ENCODE results near the gene ZWILCH.
A peak's percentile ranks its signal among the peaks of the same experiment; 100 is the strongest.
"Not testable (repeated sequence)": the region's sequence is repeated elsewhere in the genome, so short reads cannot be mapped to it uniquely, and the experiment has no call there.

Gene ZWILCH

GRCh38 chr15:66586155-66586976 is 81.2 kb downstream of the ZWILCH start:
- no peak for DNase-seq (ENCODE audit: low spot score)

DNA sequence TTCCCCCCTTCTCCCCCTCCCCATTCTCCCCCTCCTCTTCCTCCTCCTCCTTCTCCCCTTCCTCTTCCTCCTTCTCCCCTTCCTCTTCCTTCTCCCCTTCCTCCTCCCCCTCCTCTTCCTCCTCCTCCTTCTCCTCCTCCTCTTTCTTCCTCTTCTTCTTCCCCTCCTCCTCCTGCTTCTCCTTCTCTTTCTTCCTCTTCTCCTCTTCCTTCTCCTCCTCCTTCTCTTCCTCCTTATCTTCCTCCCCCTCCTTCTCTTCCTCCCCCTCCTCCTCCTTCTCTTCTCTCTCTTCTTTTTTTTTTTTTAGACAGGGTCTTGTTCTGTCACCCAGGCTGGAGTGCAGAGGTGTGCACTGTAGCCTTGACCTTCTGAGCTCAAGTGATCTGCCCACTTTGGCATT is 81.9 kb downstream of the ZWILCH start:
- DNase-seq (ENCODE audit: low spot score): no peak

DNA sequence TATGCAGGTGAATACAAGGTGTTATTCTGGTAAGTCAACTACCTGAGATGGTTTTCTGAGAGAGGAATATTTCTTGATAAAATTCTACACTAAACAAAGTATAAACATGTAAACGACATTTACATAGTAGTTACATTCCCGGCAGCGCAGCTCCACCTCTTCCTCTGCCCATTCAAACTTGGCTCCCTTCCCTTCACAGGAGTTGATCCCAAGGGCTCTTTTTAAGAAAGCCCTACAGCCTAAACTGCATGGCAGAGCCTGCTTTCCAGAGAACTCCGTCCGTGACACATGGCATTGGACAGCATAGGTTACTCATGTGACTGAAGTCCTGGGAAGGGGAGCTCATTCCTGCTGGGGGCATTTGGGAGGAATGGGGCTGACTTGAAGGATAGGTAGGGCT is 82.6 kb downstream of the ZWILCH start:
- DNase-seq (ENCODE audit: low spot score): no peak

GRCh38 chr15:66588537-66588936 is 83.4 kb downstream of the ZWILCH start:
- DNase-seq (ENCODE audit: low spot score): no peak

GRCh38 chr15:66588971-66589370 is 83.8 kb downstream of the ZWILCH start:
- no peak for DNase-seq (ENCODE audit: low spot score)

DNA sequence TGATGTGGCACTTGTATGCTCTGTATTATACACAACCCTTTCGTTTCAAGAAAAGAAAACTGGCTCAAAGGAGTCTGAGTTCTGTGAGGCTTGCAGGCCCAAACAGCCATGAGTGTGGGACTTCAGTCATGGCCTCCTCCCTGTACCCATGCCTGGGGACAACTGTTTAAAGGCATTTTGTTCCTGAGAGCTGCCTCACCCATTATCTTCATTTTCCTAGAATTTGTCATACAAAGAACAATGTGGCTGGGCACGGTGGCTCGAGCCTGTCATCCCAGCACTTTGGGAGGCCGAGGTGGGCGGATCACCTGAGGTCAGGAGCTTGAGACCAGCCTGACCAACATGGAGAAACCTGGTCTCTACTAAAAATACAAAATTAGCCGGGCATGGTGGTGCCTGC is 84.3 kb downstream of the ZWILCH start:
- not testable (repeated sequence) for DNase-seq (ENCODE audit: low spot score)

GRCh38 chr15:66590435-66590834 is 85.3 kb downstream of the ZWILCH start:
- DNase-seq (ENCODE audit: low spot score): no peak

- DNase-seq (ENCODE audit: low spot score): no peak
Measured at GRCh38 chr15:66591322-66591862, 86.3 kb downstream of the ZWILCH start.

DNA sequence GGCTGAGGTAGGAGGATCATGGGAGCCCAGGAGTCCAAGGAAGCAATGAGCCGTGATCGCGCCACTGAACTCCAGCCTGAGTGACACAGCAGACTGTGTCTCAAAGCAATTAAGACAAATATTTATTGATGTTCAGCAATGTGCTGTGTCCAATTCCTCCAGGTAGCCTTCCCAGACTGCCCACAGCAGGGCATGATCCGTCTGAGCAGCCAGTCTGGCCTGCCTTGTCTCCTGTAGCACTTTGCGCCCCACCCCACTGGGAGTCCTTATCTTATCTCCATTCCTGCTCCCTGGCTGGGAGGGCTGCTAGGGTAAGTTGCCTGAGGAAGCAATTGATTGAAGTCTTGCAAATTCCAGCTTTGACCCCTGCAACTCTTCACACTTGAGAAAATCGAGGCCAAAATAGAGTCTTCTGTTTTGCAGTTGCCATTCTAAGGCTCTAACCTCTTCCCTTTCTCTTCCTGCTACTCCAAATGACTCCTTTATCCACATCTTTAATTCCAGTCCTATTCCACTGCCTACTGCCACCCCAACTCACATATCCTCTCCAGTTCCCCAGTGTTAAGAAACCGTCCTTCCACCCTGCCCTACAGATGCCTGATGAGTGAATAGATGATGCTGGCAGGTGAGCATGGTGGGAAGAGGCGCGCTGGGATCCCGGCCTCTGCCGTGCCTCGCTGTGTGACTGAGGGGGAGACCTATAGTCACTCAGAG is 87.5 kb downstream of the ZWILCH start:
- DNase-seq (ENCODE audit: low spot score): peak; percentile 34

DNA sequence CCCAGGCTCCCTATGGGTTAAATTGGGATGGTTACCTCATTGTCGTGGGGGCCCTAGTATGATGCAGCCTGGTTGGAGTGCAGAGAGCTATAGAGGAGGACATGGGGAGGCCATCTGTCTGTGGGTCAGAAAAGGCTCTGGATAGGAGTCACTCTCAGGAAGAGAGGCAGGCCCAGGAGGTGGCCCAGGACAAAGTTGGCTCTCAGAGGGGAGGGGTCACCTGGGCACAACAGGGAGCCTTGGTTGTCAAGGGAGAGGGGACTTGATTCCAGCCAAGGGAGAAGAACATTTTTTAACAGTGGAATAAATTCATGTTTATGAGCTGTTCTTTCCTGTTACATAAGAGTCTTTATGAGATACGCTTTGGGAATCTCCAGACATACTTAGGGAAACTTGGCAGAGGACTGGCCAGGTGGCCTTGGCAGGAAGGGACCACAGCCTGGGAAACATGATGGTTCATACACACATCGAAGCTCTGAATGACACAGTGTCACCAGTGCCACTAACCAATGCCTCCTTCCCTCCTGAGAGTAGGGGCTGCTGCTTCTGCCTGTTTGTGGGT is 88.2 kb downstream of the ZWILCH start:
- no peak for DNase-seq (ENCODE audit: low spot score)

DNA sequence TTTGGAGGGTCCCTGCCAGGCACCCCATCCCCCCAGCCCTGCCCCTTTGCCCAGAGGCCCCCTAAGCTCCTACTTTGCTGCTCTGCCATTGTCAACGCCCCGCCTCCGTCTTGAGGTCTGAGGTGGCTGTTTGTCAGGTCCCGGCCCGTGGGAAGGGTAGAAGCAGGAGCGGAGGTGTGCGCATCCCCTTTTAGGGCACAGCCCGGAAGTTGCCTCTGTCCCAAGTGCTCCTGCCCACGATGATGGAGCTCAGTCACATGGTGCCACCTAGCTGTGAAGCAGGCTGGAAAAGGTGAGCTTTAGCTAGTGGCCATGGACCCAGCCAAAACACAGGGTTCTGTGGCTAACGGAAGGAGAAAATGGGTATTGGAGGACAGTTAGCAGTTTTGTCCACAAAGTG is 89.2 kb downstream of the ZWILCH start:
- DNase-seq (ENCODE audit: low spot score): no peak

DNA sequence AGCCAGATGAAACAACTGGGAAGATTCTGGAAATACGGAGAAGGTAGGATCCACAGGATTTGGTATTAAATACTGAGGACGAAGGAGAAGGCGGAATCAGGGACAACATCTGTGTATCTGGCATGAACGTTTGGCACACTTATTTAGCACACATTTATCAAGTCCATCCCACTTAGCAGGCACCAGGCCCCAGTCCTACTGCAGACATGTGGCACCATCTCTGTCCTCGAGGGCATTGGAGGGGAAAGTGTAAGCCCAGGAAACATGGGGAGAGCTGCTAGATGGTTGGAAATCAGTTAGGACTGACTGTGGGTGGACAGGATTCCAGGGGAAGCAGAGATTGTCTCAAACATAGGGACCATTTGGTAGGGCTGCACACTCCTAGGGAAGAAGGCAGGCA is 89.7 kb downstream of the ZWILCH start:
- DNase-seq (ENCODE audit: low spot score): no peak

DNA sequence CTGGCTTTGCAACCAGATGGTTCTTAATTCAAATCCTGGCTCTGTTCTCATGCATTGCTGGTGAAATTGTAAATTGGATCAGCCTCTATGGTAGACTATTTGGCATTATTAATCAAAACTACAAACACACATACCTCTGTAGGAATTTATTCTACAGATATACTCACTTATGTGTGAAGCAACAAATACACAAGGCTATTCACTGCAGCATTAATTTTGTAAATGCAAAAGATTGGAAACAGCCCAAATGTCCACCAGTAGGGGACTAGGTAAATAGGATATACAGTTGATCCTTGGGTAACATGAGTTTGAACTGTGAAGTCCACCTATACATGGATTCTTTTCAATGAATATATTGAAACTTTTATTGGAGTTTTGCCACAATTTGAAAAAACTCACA is 90.2 kb downstream of the ZWILCH start:
- DNase-seq (ENCODE audit: low spot score): no peak

DNA sequence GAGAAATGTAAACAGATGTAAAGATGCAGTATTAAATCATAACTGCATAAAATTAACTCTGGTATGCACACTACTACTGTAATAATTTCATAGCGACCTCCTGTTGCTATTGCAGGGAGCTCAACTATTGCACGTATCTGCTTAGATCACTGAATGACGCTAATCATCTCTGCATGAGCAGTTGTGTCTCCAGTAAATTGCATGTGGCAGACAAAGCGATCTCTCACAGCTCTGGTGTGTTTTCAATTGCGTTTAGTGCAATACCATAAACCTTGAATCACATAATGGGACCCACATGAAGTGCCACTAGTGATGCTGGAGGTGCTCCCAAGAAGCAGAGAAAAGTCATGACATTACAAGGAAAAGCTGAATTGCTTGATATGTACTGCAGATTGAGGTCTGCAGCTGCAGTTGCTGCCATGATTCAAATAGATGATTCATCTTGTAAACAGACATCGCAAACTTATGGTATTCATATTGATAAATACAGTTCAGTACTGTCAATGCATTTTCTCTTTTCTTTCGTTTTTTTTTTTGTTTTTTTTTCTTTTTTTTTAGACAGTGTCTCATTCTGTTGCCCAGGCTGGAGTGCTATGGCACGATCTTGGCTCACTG is 90.9 kb downstream of the ZWILCH start:
- no peak for DNase-seq (ENCODE audit: low spot score)

DNA sequence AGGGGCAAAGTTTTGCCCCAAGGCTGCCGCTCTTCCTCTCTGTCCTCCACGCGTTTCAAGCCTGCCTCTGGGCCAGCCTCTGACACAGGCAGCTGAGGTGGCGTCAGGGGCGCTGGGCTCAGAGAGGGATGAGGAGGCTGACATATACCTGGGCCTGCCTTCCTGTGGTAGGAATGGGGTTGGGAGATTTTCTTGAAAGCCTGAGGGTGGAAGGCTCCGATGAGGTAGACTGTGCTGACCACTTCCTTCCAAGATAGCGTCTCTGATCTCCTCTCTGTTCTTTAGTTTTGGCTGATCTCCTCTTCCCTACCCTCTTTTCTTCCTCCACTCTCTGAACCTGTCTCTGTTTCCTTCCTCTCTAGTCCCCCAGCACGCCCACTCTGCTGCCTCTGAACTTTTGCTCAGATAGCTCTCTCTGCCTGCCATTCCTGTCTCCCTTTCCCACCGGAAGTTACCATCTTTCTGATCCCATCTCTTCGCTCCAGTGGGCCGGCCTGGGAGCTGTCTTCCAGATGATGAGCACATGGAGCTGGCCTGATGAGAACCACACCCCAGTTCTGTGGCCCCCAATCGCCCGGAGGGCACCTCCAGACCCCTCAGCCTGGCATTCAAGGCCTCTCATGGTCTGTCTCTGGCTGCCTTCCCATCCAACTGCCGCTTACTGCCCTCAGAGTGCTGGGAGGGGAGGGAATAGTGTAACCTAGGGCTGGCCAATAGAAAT is 93.1 kb downstream of the ZWILCH start:
- DNase-seq (ENCODE audit: low spot score): no peak

Data from hematopoietic multipotent progenitor cell treated with erythropoietin and hydrocortisone succinate and interleukin-3 and kit ligand, for 17 days (in vitro differentiated cells).